Neural cell (in vitro differentiated cells): ENCODE results near the gene ETV3. TPM values are rescaled to one million over a fixed set of nuclear protein-coding genes. Genes with fewer than 3 reads are reported as not detected.

Experiments used
- H2AFZ ChIP-seq: fragments of 200-600, 300-800 bp; sonication (generic), shearing (Covaris generic); 2 replicates; pipeline ENCODE4 v1.6.0; 2014; ENCODE audit warnings: low read depth, mild to moderate bottlenecking, antibody characterized with exemption, low read length, moderate library complexity
- H3F3A ChIP-seq: fragments of 200-600 bp; shearing (Covaris generic); 2 replicates; pipeline ENCODE4 v1.6.1; 2016; ENCODE audit warnings: mild to moderate bottlenecking, moderate library complexity, mixed read lengths, antibody characterized with exemption, low read length; ENCODE audit not compliant: insufficient read depth, poor library complexity, severe bottlenecking
- H3K27ac ChIP-seq: fragments of 200-600, 300-800 bp; sonication (generic), shearing (Covaris generic); 2 replicates; pipeline ENCODE4 v1.5.1; 2014; ENCODE audit warnings: mild to moderate bottlenecking, low read length, moderate library complexity
- H3K27me3 ChIP-seq: fragments of 300-800, 200-600 bp; sonication (generic), shearing (Covaris generic); 2 replicates; pipeline ENCODE4 v1.6.0; 2014; ENCODE audit warnings: mild to moderate bottlenecking, low read depth, low read length, moderate library complexity; ENCODE audit not compliant: insufficient read depth
- H3K36me3 ChIP-seq: fragments of 300-800, 200-600 bp; sonication (generic), shearing (Covaris generic); 2 replicates; pipeline ENCODE4 v1.5.1; 2014; ENCODE audit warnings: mild to moderate bottlenecking, antibody characterized with exemption, low read length, moderate library complexity; ENCODE audit not compliant: insufficient read depth
- H3K4me2 ChIP-seq: fragments of 300-800, 200-600 bp; sonication (generic), shearing (Covaris generic); 2 replicates; pipeline ENCODE4 v1.6.0; 2014; ENCODE audit warnings: mild to moderate bottlenecking, low read length
- H3K4me3 ChIP-seq: fragments of 300-800, 200-600 bp; sonication (generic), shearing (Covaris generic); 2 replicates; pipeline ENCODE4 v1.5.1; 2014; ENCODE audit warnings: mild to moderate bottlenecking, low read length, moderate library complexity
- H3K79me2 ChIP-seq: fragments of 200-600 bp; shearing (Covaris generic); replicated peaks from 2 replicates; pipeline ENCODE4 v1.6.0; 2014; ENCODE audit warnings: mild to moderate bottlenecking, low read length, moderate library complexity; ENCODE audit not compliant: insufficient read depth
- H3K9ac ChIP-seq: fragments of 300-800, 200-600 bp; sonication (generic), shearing (Covaris generic); 2 replicates; pipeline ENCODE4 v1.6.1; 2016; ENCODE audit warnings: mild to moderate bottlenecking, low read length, mixed read lengths
- H3K9me2 ChIP-seq: fragments of 200-600 bp; shearing (Covaris generic); 2 replicates; pipeline ENCODE4 v1.6.1; 2016; ENCODE audit warnings: mild to moderate bottlenecking, low read length, mixed read lengths; ENCODE audit not compliant: insufficient read depth
- H3K9me3 ChIP-seq: fragments of 200-600, 300-800 bp; sonication (generic), shearing (Covaris generic); 2 replicates; pipeline ENCODE4 v1.6.1; 2016; ENCODE audit warnings: mild to moderate bottlenecking, mixed run types, low read length, moderate library complexity, mixed read lengths
- H4K20me1 ChIP-seq: fragments of 200-600 bp; shearing (Covaris generic); 2 replicates; pipeline ENCODE4 v1.6.1; 2016; ENCODE audit warnings: mild to moderate bottlenecking, mixed run types; ENCODE audit not compliant: insufficient read depth
- EP300 ChIP-seq: fragments of 450-650 bp; conservative IDR thresholded peaks from 2 replicates; pipeline ENCODE4 v1.6.1; 2014; ENCODE audit warnings: antibody characterized with exemption, mild to moderate bottlenecking, moderate library complexity; ENCODE audit not compliant: poor library complexity, severe bottlenecking
- EZH2 ChIP-seq: fragments of 200-600, 300-800 bp; shearing (Covaris generic), sonication (generic); IDR thresholded peaks from 2 replicates; pipeline ENCODE4 v1.6.1; 2014; ENCODE audit warnings: antibody characterized with exemption, low read length, borderline replicate concordance, mild to moderate bottlenecking; ENCODE audit not compliant: insufficient read depth, poor library complexity, severe bottlenecking
- MXI1 ChIP-seq: fragments of 450-650 bp; conservative IDR thresholded peaks from 2 replicates; pipeline ENCODE4 v1.6.1; 2014; ENCODE audit warnings: antibody characterized with exemption, mild to moderate bottlenecking; ENCODE audit not compliant: poor library complexity, severe bottlenecking
- POLR2AphosphoS5 ChIP-seq: IDR thresholded peaks from 2 replicates; pipeline ENCODE4 v1.6.1; 2012
- RAD21 ChIP-seq: fragments of 450-650 bp; conservative IDR thresholded peaks from 2 replicates; pipeline ENCODE4 v1.6.1; 2014; ENCODE audit warnings: antibody characterized with exemption, mild to moderate bottlenecking, moderate library complexity
- SMC3 ChIP-seq: fragments of 450-650 bp; conservative IDR thresholded peaks from 2 replicates; pipeline ENCODE4 v1.6.1; 2014; ENCODE audit warnings: antibody characterized with exemption, mild to moderate bottlenecking, moderate library complexity; ENCODE audit not compliant: poor library complexity
- TAF1 ChIP-seq: IDR thresholded peaks from 2 replicates; pipeline ENCODE4 v1.6.1; 2012; ENCODE audit warnings: low read depth
- polyA plus RNA-seq: library from polyadenylated mRNA; depleted of rRNA; stranded (reverse); fragments of >200 nt; gene quantifications from 2 replicates; pipeline ENCODE4 v1.2.3, GENCODE V29; 2014
- TF ChIP-seq, protein P1 (sequence below): fragments of 450-650 bp; IDR thresholded peaks from 2 replicates; pipeline ENCODE4 v1.5.1; 2014; ENCODE audit warnings: antibody characterized with exemption, mild to moderate bottlenecking, moderate library complexity; ENCODE audit not compliant: poor library complexity, severe bottlenecking
- TF ChIP-seq, protein P2 (sequence below): IDR thresholded peaks from 2 replicates; pipeline ENCODE4 v1.6.1; 2012; ENCODE audit warnings: borderline replicate concordance

ETV3 gene
- polyA plus RNA-seq, 1 donor from 2014 or later = 9.9 TPM

DNA sequence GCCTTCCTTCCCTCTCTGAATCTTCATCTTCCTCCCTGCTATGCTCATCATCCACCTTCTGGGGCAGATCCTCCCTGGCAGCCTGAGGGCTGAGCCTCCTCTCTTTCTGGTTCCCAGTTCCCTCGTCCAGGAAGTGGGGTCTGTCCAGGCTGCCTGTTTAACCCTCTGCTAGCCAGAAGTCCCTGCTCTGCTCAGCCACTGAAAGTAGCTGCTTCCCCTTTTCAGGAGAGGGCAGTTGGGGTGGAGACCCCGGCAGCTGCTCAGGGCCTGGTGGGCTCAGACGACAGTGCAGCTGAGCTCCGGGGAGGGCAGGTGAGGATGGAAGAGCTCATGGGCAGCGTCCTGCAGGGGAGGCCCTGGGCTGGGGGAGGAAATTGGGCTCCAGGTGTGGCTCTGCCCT is 43.1 kb upstream of the ETV3 start:
- Histone ChIP-seq H3K4me2 (no peak overlapping the region), H3K9ac (no peak overlapping the region), H3K9me2 (no peaks in the 10 kb centered on the region), H3K27me3 (no peaks in the 10 kb centered on the region), H3K36me3 (no peaks in the 10 kb centered on the region), H2AFZ (no peak overlapping the region), H3K27ac (no peak overlapping the region), H3F3A (no peaks in the 10 kb centered on the region), H3K79me2 (no peaks in the 10 kb centered on the region), H4K20me1 (no peaks in the 10 kb centered on the region), H3K9me3 (no peaks in the 10 kb centered on the region), H3K4me3 (no peak overlapping the region)
- TF ChIP-seq EZH2 (no peak), MXI1 (no peak), POLR2AphosphoS5 (no peak), EP300 (no peak), TAF1 (no peak), SMC3 (no peak), RAD21 (no peak)
- TF ChIP-seq, protein P1, sequence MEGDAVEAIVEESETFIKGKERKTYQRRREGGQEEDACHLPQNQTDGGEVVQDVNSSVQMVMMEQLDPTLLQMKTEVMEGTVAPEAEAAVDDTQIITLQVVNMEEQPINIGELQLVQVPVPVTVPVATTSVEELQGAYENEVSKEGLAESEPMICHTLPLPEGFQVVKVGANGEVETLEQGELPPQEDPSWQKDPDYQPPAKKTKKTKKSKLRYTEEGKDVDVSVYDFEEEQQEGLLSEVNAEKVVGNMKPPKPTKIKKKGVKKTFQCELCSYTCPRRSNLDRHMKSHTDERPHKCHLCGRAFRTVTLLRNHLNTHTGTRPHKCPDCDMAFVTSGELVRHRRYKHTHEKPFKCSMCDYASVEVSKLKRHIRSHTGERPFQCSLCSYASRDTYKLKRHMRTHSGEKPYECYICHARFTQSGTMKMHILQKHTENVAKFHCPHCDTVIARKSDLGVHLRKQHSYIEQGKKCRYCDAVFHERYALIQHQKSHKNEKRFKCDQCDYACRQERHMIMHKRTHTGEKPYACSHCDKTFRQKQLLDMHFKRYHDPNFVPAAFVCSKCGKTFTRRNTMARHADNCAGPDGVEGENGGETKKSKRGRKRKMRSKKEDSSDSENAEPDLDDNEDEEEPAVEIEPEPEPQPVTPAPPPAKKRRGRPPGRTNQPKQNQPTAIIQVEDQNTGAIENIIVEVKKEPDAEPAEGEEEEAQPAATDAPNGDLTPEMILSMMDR = no peak
- TF ChIP-seq, protein P2, sequence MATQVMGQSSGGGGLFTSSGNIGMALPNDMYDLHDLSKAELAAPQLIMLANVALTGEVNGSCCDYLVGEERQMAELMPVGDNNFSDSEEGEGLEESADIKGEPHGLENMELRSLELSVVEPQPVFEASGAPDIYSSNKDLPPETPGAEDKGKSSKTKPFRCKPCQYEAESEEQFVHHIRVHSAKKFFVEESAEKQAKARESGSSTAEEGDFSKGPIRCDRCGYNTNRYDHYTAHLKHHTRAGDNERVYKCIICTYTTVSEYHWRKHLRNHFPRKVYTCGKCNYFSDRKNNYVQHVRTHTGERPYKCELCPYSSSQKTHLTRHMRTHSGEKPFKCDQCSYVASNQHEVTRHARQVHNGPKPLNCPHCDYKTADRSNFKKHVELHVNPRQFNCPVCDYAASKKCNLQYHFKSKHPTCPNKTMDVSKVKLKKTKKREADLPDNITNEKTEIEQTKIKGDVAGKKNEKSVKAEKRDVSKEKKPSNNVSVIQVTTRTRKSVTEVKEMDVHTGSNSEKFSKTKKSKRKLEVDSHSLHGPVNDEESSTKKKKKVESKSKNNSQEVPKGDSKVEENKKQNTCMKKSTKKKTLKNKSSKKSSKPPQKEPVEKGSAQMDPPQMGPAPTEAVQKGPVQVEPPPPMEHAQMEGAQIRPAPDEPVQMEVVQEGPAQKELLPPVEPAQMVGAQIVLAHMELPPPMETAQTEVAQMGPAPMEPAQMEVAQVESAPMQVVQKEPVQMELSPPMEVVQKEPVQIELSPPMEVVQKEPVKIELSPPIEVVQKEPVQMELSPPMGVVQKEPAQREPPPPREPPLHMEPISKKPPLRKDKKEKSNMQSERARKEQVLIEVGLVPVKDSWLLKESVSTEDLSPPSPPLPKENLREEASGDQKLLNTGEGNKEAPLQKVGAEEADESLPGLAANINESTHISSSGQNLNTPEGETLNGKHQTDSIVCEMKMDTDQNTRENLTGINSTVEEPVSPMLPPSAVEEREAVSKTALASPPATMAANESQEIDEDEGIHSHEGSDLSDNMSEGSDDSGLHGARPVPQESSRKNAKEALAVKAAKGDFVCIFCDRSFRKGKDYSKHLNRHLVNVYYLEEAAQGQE = no peak

DNA sequence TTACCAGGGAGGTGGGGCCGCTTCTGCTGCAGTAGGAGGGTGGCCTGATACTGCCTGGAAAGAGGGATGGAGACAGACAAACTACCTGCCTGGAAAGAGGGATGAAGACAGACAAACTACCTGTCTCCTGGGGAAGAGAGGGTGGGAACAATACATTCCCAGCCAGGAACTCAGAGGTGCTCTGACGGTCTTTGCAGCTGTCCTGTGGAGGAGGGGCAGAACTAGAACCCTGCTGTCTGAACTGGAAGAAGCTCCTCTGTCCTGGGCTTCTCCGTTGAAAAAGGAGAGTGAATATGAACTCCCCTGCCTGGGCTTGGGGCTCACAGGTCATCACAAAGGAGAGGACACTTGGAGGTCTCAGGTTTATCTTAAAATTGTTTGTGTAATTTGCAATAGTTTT is 40.3 kb upstream of the ETV3 start:
- H3K79me2 ChIP-seq = no peaks in the 10 kb centered on the region
- no peaks in the 10 kb centered on the region for H3K9me2 ChIP-seq
- H3K4me2 ChIP-seq = no peak overlapping the region
- H3K36me3 ChIP-seq = no peaks in the 10 kb centered on the region
- H3K27ac ChIP-seq = no peak overlapping the region
- no peaks in the 10 kb centered on the region for H4K20me1 ChIP-seq
- H3F3A ChIP-seq = no peaks in the 10 kb centered on the region
- TF ChIP-seq TAF1 (no peak), MXI1 (no peak), POLR2AphosphoS5 (no peak), RAD21 (no peak), EZH2 (no peak), SMC3 (no peak), EP300 (no peak)
- TF ChIP-seq, protein P1 = no peak
- TF ChIP-seq, protein P2 = no peak
- no peak overlapping the region for H3K4me3 ChIP-seq
- H3K9ac ChIP-seq = no peak overlapping the region
- no peaks in the 10 kb centered on the region for H3K27me3 ChIP-seq
- no peaks in the 10 kb centered on the region for H3K9me3 ChIP-seq
- H2AFZ ChIP-seq = no peak overlapping the region
